GM12878 (cell line): ENCODE data around the gene ANK3. TPM values are rescaled to one million over a fixed set of nuclear protein-coding genes. Genes with fewer than 3 reads are reported as not detected.

Experiments used
- ATF7 ChIP-seq: fragments of 450-650 bp; IDR thresholded peaks from 2 replicates; pipeline ENCODE4 v1.6.1; 2016; ENCODE audit warnings: low read depth, mild to moderate bottlenecking
- HCFC1 ChIP-seq: fragments of 150-350 bp; IDR thresholded peaks from 2 replicates; pipeline ENCODE4 v1.6.1; 2014; ENCODE audit warnings: low read length
- KDM1A ChIP-seq: fragments of 200-600 bp; sonication (generic); IDR thresholded peaks from 2 replicates; pipeline ENCODE4 v1.6.1; 2016; ENCODE audit warnings: borderline replicate concordance
- NFIC ChIP-seq: IDR thresholded peaks from 2 replicates; pipeline ENCODE4 v1.6.1; 2012; ENCODE audit warnings: low read depth, mild to moderate bottlenecking, inconsistent platforms, low read length, moderate library complexity
- RAD21 ChIP-seq: IDR thresholded peaks from 2 replicates; pipeline ENCODE4 v1.6.1; 2011; ENCODE audit warnings: mild to moderate bottlenecking, low read depth, low read length, moderate library complexity; ENCODE audit not compliant: insufficient read depth
- RB1 ChIP-seq: fragments of 450-650 bp; formaldehyde crosslinking; IDR thresholded peaks from 2 replicates; pipeline ENCODE4 v1.6.1; 2017; ENCODE audit warnings: mild to moderate bottlenecking, borderline replicate concordance
- WRNIP1 ChIP-seq: IDR thresholded peaks from 2 replicates; pipeline ENCODE4 v1.6.1; 2011; ENCODE audit warnings: low read depth, low read length, improper control_type of control experiment, borderline replicate concordance
- polyA plus RNA-seq, 11 experiments: library from polyadenylated mRNA; depleted of rRNA in 4 of 11; unstranded in 6 of 11; stranded (reverse) in 5 of 11; fragments of >200 nt; fragmentation: Nextera tagmentation in 4 of 11; fragmentation: Illumina TruSeq in 1 of 11; extraction: Ambion mirVana in 4 of 11; extraction: Trizol in 1 of 11; gene quantifications; 1 replicate in 1 of 11; 2 replicates in 10 of 11; pipeline versions ENCODE4 v1.2.1 to v1.2.3, GENCODE V29; 2011 to 2016; ENCODE audit warnings: inconsistent platforms in 2 of 11, missing spikeins in 2 of 11, low read depth in 1 of 11
- total RNA-seq, 4 experiments: library from RNA; depleted of rRNA in 3 of 4; stranded (reverse); fragments of >200 nt in 3 of 4; fragmentation: Illumina TruSeq in 1 of 4; extraction: Trizol in 1 of 4; gene quantifications; 2 replicates each; pipeline versions ENCODE4 v1.2.1 to v1.2.3, GENCODE V29; 2013 to 2021
- TF ChIP-seq, protein P1 (sequence below): fragments of 450-650 bp; formaldehyde crosslinking; IDR thresholded peaks from 2 replicates; pipeline ENCODE4 v1.5.0; 2022; ENCODE audit warnings: mild to moderate bottlenecking, missing genetic modification characterization
- TF ChIP-seq, protein P2 (sequence below): IDR thresholded peaks from 2 replicates; pipeline ENCODE4 v1.6.1; 2012; ENCODE audit warnings: low read depth, low read length, improper control_type of control experiment
- TF ChIP-seq, protein P3 (sequence below): fragments of 450-650 bp; IDR thresholded peaks from 2 replicates; pipeline ENCODE4 v1.6.1; 2016; ENCODE audit warnings: mild to moderate bottlenecking
- TF ChIP-seq, protein P4 (sequence below): IDR thresholded peaks from 2 replicates; pipeline ENCODE4 v1.6.1; 2011; ENCODE audit warnings: borderline replicate concordance, low read depth, mild to moderate bottlenecking, moderate library complexity, mixed read lengths, low read length; ENCODE audit not compliant: insufficient read depth; ENCODE audit errors: extremely low read length
- TF ChIP-seq, protein P5 (sequence below): fragments of 450-650 bp; formaldehyde crosslinking; IDR thresholded peaks from 2 replicates; pipeline ENCODE4 v1.4.0; 2020; ENCODE audit warnings: mild to moderate bottlenecking, moderate library complexity
- TF ChIP-seq, protein P6 (sequence below): IDR thresholded peaks from 2 replicates; pipeline ENCODE4 v1.6.1; 2011; ENCODE audit warnings: borderline replicate concordance, low read depth, mild to moderate bottlenecking, moderate library complexity, low read length; ENCODE audit not compliant: insufficient read depth, poor library complexity, severe bottlenecking
- TF ChIP-seq, protein P7 (sequence below), 3 experiments: IDR thresholded peaks in 2 of 3; conservative IDR thresholded peaks in 1 of 3; 2 replicates each; pipeline ENCODE4 v1.5.1; 2011; ENCODE audit warnings: low read depth in 3 of 3, low read length in 3 of 3, mild to moderate bottlenecking in 3 of 3, control low read depth in 2 of 3, moderate library complexity in 2 of 3, inconsistent platforms in 1 of 3, mixed read lengths in 1 of 3; ENCODE audit not compliant: control insufficient read depth in 2 of 3, insufficient read depth in 1 of 3; ENCODE audit errors: extremely low read depth in 1 of 3

The ANK3 gene
- total and polyA plus RNA-seq, 10 of the 15 experiments (the other 5 are each of a cell fraction or from before 2014, with no cell fraction given) = 0.06 to 0.82 (median 0.20) TPM; not detected in 2

DNA sequence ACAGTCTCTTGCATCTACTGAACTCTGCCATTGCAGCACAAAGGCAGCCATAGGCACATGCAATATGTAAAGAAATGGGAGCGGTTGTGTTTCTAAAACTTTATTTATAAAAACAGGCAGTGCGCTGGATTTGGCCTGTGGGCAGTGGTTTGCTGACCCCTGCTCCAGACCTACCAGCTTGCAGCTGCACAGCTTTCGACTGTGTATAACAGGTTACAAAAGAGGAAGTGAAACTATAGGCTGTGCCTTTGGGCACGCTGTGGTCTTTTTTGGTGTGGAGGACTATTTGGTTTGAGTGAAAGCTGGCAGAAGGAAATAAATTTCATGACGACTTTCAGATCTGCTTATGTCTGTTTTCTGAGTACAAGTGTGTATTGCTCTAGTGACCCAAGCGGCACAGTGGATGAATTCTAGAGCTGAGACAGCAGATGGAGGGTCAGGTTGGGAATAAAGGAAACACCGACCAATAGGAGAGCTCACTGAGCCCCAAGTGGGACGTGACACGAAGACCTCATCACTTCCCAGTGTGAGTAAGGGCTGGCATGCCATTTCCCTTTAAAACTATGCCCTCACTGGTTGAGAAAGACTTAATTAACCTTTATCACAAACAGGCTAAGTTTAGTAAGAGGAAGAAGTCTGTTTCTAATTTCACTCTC is 152.7 kb downstream of the ANK3 start (continued):
- TF ChIP-seq, protein P1, sequence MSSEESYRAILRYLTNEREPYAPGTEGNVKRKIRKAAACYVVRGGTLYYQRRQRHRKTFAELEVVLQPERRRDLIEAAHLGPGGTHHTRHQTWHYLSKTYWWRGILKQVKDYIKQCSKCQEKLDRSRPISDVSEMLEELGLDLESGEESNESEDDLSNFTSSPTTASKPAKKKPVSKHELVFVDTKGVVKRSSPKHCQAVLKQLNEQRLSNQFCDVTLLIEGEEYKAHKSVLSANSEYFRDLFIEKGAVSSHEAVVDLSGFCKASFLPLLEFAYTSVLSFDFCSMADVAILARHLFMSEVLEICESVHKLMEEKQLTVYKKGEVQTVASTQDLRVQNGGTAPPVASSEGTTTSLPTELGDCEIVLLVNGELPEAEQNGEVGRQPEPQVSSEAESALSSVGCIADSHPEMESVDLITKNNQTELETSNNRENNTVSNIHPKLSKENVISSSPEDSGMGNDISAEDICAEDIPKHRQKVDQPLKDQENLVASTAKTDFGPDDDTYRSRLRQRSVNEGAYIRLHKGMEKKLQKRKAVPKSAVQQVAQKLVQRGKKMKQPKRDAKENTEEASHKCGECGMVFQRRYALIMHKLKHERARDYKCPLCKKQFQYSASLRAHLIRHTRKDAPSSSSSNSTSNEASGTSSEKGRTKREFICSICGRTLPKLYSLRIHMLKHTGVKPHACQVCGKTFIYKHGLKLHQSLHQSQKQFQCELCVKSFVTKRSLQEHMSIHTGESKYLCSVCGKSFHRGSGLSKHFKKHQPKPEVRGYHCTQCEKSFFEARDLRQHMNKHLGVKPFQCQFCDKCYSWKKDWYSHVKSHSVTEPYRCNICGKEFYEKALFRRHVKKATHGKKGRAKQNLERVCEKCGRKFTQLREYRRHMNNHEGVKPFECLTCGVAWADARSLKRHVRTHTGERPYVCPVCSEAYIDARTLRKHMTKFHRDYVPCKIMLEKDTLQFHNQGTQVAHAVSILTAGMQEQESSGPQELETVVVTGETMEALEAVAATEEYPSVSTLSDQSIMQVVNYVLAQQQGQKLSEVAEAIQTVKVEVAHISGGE (CRISPR knock-in tag) = no peak
- TF ChIP-seq, protein P2, sequence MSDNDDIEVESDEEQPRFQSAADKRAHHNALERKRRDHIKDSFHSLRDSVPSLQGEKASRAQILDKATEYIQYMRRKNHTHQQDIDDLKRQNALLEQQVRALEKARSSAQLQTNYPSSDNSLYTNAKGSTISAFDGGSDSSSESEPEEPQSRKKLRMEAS = 0 out of 2 replicates have a peak, but pooled peaks have one; percentile 41
- TF ChIP-seq WRNIP1 = no peak
- TF ChIP-seq, protein P3, sequence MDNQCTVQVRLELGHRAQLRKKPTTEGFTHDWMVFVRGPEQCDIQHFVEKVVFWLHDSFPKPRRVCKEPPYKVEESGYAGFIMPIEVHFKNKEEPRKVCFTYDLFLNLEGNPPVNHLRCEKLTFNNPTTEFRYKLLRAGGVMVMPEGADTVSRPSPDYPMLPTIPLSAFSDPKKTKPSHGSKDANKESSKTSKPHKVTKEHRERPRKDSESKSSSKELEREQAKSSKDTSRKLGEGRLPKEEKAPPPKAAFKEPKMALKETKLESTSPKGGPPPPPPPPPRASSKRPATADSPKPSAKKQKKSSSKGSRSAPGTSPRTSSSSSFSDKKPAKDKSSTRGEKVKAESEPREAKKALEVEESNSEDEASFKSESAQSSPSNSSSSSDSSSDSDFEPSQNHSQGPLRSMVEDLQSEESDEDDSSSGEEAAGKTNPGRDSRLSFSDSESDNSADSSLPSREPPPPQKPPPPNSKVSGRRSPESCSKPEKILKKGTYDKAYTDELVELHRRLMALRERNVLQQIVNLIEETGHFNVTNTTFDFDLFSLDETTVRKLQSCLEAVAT = peak; percentile 82
- TF ChIP-seq ATF7 = peak; percentile 89
- TF ChIP-seq, protein P4, sequence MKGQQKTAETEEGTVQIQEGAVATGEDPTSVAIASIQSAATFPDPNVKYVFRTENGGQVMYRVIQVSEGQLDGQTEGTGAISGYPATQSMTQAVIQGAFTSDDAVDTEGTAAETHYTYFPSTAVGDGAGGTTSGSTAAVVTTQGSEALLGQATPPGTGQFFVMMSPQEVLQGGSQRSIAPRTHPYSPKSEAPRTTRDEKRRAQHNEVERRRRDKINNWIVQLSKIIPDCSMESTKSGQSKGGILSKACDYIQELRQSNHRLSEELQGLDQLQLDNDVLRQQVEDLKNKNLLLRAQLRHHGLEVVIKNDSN = no peak
- peak; percentile 32; the same call in 1 of the 2 replicates for TF ChIP-seq HCFC1
- TF ChIP-seq, protein P5, sequence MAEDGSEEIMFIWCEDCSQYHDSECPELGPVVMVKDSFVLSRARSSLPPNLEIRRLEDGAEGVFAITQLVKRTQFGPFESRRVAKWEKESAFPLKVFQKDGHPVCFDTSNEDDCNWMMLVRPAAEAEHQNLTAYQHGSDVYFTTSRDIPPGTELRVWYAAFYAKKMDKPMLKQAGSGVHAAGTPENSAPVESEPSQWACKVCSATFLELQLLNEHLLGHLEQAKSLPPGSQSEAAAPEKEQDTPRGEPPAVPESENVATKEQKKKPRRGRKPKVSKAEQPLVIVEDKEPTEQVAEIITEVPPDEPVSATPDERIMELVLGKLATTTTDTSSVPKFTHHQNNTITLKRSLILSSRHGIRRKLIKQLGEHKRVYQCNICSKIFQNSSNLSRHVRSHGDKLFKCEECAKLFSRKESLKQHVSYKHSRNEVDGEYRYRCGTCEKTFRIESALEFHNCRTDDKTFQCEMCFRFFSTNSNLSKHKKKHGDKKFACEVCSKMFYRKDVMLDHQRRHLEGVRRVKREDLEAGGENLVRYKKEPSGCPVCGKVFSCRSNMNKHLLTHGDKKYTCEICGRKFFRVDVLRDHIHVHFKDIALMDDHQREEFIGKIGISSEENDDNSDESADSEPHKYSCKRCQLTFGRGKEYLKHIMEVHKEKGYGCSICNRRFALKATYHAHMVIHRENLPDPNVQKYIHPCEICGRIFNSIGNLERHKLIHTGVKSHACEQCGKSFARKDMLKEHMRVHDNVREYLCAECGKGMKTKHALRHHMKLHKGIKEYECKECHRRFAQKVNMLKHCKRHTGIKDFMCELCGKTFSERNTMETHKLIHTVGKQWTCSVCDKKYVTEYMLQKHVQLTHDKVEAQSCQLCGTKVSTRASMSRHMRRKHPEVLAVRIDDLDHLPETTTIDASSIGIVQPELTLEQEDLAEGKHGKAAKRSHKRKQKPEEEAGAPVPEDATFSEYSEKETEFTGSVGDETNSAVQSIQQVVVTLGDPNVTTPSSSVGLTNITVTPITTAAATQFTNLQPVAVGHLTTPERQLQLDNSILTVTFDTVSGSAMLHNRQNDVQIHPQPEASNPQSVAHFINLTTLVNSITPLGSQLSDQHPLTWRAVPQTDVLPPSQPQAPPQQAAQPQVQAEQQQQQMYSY (CRISPR knock-in tag) = no peak
- no peak for TF ChIP-seq RB1
- TF ChIP-seq, protein P6, sequence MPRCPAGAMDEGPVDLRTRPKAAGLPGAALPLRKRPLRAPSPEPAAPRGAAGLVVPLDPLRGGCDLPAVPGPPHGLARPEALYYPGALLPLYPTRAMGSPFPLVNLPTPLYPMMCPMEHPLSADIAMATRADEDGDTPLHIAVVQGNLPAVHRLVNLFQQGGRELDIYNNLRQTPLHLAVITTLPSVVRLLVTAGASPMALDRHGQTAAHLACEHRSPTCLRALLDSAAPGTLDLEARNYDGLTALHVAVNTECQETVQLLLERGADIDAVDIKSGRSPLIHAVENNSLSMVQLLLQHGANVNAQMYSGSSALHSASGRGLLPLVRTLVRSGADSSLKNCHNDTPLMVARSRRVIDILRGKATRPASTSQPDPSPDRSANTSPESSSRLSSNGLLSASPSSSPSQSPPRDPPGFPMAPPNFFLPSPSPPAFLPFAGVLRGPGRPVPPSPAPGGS = peak; percentile 56
- TF ChIP-seq, protein P7, sequence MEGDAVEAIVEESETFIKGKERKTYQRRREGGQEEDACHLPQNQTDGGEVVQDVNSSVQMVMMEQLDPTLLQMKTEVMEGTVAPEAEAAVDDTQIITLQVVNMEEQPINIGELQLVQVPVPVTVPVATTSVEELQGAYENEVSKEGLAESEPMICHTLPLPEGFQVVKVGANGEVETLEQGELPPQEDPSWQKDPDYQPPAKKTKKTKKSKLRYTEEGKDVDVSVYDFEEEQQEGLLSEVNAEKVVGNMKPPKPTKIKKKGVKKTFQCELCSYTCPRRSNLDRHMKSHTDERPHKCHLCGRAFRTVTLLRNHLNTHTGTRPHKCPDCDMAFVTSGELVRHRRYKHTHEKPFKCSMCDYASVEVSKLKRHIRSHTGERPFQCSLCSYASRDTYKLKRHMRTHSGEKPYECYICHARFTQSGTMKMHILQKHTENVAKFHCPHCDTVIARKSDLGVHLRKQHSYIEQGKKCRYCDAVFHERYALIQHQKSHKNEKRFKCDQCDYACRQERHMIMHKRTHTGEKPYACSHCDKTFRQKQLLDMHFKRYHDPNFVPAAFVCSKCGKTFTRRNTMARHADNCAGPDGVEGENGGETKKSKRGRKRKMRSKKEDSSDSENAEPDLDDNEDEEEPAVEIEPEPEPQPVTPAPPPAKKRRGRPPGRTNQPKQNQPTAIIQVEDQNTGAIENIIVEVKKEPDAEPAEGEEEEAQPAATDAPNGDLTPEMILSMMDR (IDR thresholded peaks at IDR 0.05 in 2 of 3, conservative IDR thresholded peaks at IDR 0.05 in 1 of 3; ENCODE audit: control insufficient read depth in 2 of 3, extremely low read depth in 1 of 3, insufficient read depth in 1 of 3, low read depth in 3 of 3, low read length in 3 of 3) = no peak
- TF ChIP-seq KDM1A = no peak
- no peak for TF ChIP-seq RAD21
- TF ChIP-seq NFIC = peak; percentile 91
